Mesothelial cell of epicardium (in vitro differentiated cells): Measurements from ENCODE around the gene ICA1L. TPM values are rescaled to one million over a fixed set of nuclear protein-coding genes. Genes with fewer than 3 reads are reported as not detected.
A peak's percentile ranks its signal among the peaks of the same experiment; 100 is the strongest.
"Not testable (repeated sequence)": the region's sequence is repeated elsewhere in the genome, so short reads cannot be mapped to it uniquely, and the experiment has no call there.

Experiments used
- DNase-seq, 2 experiments: peaks; one replicate each; pipeline ENCODE4 v3.0.0; 2021; ENCODE audit warnings: low spot score in 2 of 2; ENCODE audit not compliant: unreplicated experiment in 2 of 2
- H3K27ac Mint-ChIP-seq: 2 replicates; pipeline ENCODE4 v1.8.0; 2021; ENCODE audit warnings: mixed read lengths
- H3K27me3 Mint-ChIP-seq: 2 replicates; pipeline ENCODE4 v1.8.0; 2021; ENCODE audit warnings: low read depth, mixed read lengths
- H3K36me3 Mint-ChIP-seq: 2 replicates; pipeline ENCODE4 v1.8.0; 2021; ENCODE audit warnings: mixed read lengths
- H3K4me1 Mint-ChIP-seq: 2 replicates; pipeline ENCODE4 v1.8.0; 2021; ENCODE audit warnings: mixed read lengths
- H3K4me3 Mint-ChIP-seq: 2 replicates; pipeline ENCODE4 v1.8.0; 2021; ENCODE audit warnings: mild to moderate bottlenecking, moderate library complexity, mixed read lengths
- H3K9me3 Mint-ChIP-seq: 2 replicates; pipeline ENCODE4 v1.8.0; 2021; ENCODE audit warnings: mixed read lengths
- CTCF ChIP-seq: fragments of 200-600 bp; sonication (generic); IDR thresholded peaks from one replicate; pipeline ENCODE4 v1.5.0; 2021; ENCODE audit warnings: antibody characterized with exemption; ENCODE audit not compliant: unreplicated experiment
- total RNA-seq: library from RNA; stranded (reverse); gene quantifications from 3 replicates; pipeline ENCODE4 v1.2.1, GENCODE V29; 2021

Gene ICA1L
- total RNA-seq = 9.9 to 13.4 TPM (median 11.8 TPM) in 3 replicates

GRCh38 chr2:202871300-202872141 lies at the start of gene ICA1L:
Gene ICA1L, minus strand, starts transcription at chr2:202871766. Its CDS starts 42,757 bp downstream, at chr2:202829009.
- peaks cover 12% of the 10 kb centered on the region for H3K4me1 Mint-ChIP-seq
- DNase-seq = peak; percentile 54 to 81
- no peaks in the 10 kb centered on the region for H3K9me3 Mint-ChIP-seq
- no peak for TF ChIP-seq CTCF
- H3K27me3 Mint-ChIP-seq = no peaks in the 10 kb centered on the region
- H3K27ac Mint-ChIP-seq = peak within 1 kb of the TSS; percentile 92
- no peaks in the 10 kb centered on the region for H3K36me3 Mint-ChIP-seq
- peak within 1 kb of the TSS; percentile 92 for H3K4me3 Mint-ChIP-seq

GRCh38 chr2:202918860-202919259 lies 47.3 kb upstream of the ICA1L start:
- H3K9me3 Mint-ChIP-seq = peaks cover 7% of the 10 kb centered on the region
- H3K36me3 Mint-ChIP-seq = peaks cover 15% of the 10 kb centered on the region
- no peaks in the 10 kb centered on the region for H3K27me3 Mint-ChIP-seq
- TF ChIP-seq CTCF = no peak
- no peak for DNase-seq
- H3K4me1 Mint-ChIP-seq = no peaks in the 10 kb centered on the region
- no peak overlapping the region for H3K4me3 Mint-ChIP-seq
- no peak overlapping the region for H3K27ac Mint-ChIP-seq

GRCh38 chr2:202912342-202913201 lies 41.0 kb upstream of the ICA1L start:
- peaks cover 20% of the 10 kb centered on the region for H3K4me1 Mint-ChIP-seq

GRCh38 chr2:202911512-202912341 lies 40.2 kb upstream of the ICA1L start, which contains the start of the genes CARF and WDR12:
Gene CARF, plus strand, starts transcription at chr2:202912275. Its CDS starts 29,628 bp downstream, at chr2:202941903.
Gene WDR12, minus strand, starts transcription at chr2:202911673. Its CDS starts 197 bp downstream, at chr2:202911476.
- peak; percentile 87 to 92 for DNase-seq
- peak within 1 kb of the TSS; percentile 96 for H3K4me3 Mint-ChIP-seq
- H3K4me1 Mint-ChIP-seq = peaks cover 20% of the 10 kb centered on the region
- H3K36me3 Mint-ChIP-seq = no peaks in the 10 kb centered on the region
- no peaks in the 10 kb centered on the region for H3K27me3 Mint-ChIP-seq
- no peaks in the 10 kb centered on the region for H3K9me3 Mint-ChIP-seq
- peak within 1 kb of the TSS; percentile 98 for H3K27ac Mint-ChIP-seq
- no peak for TF ChIP-seq CTCF

More at GRCh38 chr2:202912342-202913201, 41.0 kb upstream of the ICA1L start:
- not testable (repeated sequence) for H3K9me3 Mint-ChIP-seq, H3K36me3 Mint-ChIP-seq, H3K27me3 Mint-ChIP-seq
- peak overlapping the region; percentile 98 for H3K27ac Mint-ChIP-seq
- peak in 1 of 2 experiments; percentile 42 for DNase-seq
- H3K4me3 Mint-ChIP-seq = peak overlapping the region; percentile 96

- Mint-ChIP-seq H3K27me3 (no peaks in the 10 kb centered on the region), H3K4me3 (peak overlapping the region; percentile 96), H3K27ac (peak overlapping the region; percentile 98), H3K36me3 (peaks cover 4% of the 10 kb centered on the region), H3K4me1 (peaks cover 20% of the 10 kb centered on the region), H3K9me3 (no peaks in the 10 kb centered on the region)
- no peak for TF ChIP-seq CTCF
- DNase-seq = no peak
Measured at GRCh38 chr2:202911203-202911511, 39.6 kb upstream of the ICA1L start.
